ENCODE measurements around the gene MT1G.
"Not testable (repeated sequence)": the region's sequence is repeated elsewhere in the genome, so short reads cannot be mapped to it uniquely, and the experiment has no call there.

MT1G gene

DNA sequence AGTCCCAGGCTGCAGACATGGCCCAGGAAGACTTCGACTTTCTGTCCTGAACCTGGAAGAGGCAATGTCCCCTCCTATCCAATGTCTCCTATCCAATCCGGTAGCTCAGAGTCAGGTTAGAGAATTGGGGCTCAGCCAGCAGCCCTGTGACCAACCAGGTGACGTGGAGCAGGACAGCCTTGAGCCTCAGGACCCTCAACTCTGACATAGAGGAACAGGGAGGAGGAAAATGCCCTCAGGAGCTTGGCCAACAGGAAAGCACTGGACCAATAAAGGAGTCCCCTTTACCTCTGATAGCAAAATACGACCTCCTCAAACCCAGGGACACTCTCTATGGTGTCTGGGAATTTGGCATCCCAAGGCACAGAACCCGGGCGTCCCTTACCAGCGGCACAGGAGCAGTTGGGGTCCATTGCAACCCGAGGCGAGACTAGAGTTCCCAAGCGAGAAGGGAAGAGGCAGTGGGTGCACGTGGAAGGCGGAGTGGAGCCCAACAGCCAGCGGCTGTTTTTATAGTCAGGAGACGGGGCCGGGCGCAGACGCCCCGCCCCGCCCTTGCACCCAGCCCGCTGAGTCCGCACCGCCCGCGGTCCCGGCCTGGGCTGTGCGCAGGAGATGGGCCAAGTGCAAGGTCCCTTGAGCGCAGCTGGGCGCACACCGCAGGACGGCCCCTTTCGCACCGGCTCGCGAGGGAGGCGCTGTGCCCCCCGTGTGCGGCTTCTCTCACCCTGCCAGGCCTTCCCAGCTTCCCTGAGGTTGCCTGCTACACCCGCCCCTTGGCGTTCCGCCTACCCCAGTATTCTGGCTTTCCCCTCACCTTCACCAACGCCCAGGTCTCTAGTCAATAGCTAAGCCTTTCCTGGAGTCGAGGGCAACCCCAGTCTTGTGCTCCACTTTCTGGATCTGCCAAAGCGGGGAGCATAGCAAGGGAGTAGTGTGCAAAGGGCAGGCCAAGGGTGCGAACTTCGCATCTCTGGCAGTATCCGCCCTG lies at the start of gene MT1G:
TSS of gene MT1G (minus strand) at position 485 of the 991 bp plus-strand sequence. CDS start at position 413, 72 bp downstream.
- peak; percentile 61 for DNase-seq

DNA sequence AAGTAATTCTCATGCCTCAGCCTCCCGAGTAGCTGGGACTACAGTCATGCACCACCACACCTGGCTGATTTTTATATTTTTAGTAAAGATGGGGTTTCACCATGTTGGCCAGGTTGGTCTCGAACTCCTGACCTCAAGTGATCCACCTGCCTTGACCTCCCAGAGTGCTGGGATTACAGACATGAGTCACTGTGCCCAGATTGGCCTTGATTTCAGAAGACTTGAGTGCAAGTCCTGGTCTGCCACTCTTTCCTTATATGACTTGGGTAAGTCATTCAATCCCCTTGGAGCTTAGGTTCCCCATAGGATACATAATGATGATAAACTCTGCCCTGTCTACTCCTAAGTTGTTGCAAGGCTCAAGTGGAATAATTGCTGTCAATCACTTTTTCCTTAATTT lies 49.7 kb upstream of the MT1G start:
- DNase-seq, result not testable (repeated sequence)

DNA sequence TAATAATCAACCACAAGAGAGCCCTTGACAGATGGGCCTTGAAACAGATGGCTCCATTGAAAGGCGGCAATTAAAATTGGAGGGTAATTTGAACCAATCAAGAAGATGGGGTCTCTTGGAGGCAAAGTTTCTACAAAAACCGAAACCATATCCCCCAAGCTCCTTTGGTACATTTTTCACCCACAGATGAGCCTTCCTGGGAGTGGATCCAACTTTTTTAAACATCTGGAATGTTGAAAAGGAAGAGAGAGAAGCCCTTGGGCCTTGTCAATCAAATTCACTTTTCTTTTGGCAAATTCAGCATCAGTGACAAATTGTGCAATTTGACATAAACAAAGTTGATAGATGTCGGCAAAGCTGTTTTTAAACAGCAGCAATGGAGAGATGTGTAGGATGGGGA lies 48.9 kb upstream of the MT1G start:
- peak; percentile 68 for DNase-seq

DNA sequence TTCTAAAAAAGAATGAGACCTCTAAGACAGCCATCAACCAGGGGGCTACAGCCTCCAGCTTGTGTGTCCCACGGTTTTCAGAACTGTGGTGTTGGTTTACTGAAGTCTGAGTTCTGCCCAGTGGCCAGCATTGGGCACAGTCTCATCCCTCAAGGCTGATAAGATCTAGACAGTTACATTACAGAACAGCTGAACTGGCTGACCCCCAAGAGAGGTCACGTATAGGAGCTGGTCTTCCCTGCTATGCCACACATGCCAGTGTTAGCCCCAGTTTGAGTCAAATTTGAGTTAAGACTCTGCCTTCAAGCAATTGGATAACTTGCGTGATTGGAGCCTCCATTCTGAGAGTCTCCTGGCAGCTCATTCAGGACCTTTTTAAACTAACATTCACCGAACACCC lies 47.3 kb upstream of the MT1G start:
- DNase-seq, result no peak

DNA sequence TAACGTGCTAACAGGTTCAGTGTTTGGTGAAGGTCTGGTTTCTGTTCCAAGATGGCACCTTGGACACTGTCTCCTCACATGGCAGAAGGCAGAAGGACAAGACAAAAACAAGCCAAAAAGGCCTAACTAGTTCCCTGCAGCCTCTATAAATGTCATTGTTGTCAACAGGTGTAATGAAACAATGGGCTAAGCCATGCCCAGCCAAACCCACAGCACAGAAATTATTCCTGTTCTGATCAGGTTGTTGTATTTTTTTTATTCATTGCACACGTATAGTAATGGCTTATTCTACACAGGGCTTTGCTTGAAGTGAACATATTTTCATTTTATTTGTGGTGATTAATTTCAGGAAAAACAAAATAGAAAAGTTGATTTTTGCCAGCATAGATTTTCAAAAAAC lies 45.9 kb upstream of the MT1G start:
- no peak for DNase-seq

DNA sequence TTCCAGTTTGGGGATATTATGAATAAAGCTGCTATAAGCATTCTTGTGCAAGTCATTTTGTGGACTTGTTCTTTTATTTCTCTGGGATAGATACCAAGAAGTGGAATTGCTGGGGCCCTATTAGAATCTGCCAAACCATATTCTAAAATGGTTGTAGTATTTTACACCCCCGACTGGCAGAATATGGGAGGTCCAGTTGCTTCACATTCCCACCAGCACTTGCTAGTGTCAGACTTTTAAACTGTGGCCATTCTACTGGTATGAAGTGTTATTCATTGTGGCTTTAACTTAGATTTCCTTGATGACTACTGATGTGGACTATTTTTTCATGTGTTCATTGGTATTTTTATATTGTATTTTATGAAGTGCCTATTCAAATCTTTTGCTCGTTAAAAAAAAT lies 44.0 kb upstream of the MT1G start:
- DNase-seq, result no peak

DNA sequence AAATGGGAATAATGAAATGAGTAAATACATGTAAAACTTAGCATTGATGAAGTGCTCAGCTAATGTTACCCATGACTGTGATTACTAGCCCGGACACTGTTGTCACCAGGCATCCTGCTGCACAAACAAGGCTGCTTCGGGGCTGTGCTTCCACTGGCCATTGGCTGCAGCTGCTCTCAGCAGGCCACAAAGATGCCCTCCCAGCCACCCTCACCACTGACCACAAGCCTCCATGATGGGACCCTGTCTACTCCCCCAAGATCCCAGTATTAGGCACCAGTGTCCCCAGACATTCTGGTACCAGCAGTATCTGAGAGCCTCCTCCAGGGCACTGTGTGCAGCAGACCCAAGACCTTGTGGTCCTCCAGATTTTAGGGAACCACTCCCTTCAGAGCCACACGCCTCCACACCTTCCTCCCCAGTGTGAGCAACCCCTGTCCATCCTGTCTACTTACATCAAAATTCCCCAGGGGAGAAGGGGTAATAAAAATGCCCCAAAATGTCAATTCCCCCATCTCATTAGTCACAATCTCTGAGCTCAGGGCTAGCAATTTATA lies 42.4 kb upstream of the MT1G start:
- no peak for DNase-seq

DNA sequence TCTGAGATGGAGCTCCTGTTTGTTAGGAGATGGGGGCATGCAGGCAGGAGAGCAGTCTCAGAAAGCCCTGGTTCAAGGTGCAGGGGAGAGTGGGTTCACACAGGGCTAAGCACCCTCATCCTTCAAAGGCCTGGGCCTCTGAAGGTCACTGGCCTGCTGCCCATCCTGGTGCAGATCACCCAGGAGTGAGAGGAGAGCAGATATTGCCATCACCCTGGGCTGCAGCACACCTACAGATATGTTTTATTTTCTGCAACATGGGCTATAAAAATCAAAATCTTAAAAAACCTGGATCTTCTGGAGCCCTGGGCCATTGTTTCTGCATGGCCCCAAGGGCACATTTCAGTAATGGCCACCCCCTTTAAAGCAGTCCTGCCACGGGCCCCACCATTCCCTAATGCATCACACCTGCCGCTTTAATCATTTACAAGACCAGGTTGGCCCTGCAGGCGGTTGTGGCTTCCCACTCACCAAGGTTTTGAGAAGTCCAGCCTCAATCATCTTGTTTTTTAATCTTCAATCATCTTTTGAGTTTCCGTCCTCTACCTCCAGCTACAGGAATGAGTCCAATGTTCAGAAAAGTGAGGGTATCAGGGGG lies 41.7 kb upstream of the MT1G start:
- DNase-seq, result no peak

DNA sequence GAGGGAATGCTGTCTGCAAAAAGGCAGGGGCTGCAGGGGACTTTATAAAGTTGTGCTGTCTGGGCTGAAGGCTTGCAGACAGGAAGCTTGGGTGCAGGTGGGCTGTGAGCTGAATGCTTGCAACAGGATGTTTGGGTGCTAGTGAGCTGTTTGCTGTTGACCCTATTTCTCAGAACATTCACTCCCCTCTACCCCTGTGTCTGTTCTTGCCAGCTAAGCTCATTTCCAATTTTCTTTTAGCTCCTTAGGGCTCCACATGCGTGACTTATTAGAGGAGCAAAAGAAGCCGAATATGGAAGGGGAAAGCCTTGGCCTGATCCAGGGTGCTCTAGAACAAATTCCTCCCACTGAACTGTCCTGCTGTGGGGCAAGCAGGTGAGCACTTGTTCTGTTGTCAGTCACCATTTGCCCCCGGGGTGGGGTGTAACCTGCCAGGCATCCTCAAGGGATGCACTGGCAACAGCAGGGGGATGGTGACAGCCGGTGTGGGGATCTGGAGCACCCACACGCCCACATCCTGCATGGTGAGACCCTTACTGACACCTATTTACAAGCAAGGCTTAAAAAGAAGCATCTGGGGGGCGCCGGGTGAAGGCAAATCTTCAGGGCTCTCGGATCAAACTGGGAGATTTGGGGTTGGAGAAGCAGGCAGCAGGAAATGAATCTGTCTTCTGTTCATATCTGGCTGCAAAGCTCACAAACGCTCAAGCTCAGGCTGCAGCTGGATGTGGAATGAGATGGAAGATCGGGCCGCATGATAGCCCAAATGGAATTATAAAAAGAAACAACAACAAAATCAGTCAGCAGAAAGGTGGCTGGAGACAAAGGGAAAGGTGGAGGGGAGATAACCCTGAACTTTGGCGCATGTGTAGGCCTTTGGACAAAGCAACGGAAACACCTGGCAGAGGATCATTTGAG lies 40.9 kb upstream of the MT1G start:
- peak; percentile 58 for DNase-seq

DNA sequence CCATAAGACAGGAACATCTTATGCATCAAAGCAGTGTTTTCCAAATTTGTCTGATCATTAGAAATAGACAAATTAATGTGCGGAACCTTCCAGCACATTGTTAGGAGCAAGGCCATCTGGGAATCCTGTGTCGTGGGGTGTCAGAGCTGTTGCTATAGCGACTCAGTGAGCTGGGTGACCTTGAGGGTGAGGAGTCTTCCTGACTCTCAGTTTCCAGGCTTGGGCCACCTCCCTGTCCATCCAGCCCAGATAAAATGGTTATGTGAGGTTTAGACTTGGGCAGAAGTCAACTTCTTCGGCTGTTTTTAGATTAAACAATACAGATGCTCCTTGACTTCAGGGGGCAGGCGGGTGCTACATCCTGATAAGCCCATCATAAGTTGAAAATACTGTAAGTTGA lies 35.0 kb upstream of the MT1G start:
- no peak for DNase-seq

DNA sequence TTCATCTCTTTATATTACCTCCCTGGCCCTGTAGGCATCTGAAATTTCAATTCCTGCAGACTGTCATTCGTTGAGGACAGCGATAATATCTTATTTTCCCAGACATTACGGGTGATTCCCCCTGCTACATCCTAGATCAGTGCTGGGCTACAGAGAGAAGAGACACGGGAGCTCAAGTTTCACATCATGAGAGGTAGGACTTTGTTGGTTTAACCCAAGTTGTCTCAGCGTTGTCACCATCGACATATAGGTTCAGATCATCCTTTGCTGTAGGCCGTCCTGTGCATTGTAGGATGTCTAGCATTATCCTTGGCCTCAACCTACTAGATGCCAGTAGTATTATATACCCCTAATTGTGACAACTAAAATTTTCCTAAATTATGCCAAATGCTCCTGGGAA lies 33.7 kb upstream of the MT1G start:
- no peak for DNase-seq

DNA sequence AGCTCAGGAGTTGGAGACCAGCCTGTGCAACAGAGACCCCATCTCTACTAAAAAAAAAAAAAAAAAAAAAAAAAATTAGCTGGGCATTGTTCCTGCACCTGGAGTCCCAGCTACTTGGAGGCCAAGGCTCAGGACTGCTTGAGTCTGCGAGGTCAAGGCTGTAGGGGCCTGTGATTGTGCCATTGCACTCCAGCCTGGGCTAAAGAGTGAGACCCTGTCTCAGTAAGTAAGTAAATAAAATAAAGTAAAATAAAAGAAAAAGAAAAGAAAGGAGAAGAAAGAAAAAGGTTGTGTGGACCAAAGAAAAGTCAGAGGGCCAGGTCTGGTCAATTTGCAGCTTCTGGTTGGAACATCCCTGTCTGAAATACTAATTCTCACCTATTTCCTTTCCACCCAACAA lies 32.8 kb upstream of the MT1G start:
- no peak for DNase-seq

DNA sequence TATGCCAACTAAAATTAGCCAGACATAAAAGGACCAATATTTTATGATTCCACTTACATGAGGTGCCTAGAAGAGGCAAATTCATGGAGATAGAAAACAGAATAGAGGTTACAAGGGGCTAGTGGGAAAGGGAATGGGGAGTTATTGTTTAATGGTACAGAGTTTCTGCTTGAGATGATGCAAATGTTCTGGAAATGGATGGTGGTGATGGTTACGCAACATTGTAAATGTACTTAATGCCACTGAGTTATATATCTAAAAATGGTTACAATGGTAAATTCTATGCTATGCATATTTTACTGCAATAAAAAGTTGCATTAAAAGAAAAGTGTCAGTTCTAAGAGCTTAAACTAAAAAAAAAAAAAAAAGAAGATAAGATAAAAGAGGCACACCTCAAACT lies 32.3 kb upstream of the MT1G start:
- DNase-seq, result no peak

DNA sequence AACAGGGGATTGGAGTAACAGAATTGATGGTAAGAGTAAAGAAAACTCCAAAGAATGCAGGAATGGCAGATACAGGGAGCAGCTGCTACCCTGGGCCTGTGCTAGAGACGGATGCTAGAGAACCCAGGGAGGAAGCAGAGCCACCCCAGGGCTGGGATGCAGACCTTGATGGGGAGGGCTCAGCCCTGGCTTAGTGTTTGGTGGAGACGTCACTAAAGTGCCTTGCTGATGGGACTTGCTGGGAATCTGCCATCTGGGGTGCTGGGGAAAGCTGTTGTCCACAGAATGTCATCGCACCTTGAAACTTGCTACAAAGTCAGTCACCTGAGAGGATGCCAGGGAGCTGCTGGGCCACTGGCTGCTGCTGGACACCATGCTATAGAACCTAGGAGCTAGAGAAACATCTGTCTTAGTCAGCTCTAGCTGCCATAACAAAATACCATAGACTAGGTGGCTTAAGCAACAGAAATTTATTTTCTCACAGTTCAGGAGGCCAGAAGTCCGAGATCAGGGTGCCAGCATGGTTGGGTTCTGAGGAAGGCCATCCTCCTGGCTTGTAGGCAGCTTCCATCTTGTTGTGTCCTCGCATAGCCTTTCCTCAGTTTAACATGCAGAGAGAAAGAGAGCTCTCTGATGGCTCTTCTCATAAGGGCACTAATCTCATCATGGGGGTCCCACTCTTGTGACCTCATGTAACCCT lies 29.7 kb upstream of the MT1G start:
- no peak for DNase-seq

DNA sequence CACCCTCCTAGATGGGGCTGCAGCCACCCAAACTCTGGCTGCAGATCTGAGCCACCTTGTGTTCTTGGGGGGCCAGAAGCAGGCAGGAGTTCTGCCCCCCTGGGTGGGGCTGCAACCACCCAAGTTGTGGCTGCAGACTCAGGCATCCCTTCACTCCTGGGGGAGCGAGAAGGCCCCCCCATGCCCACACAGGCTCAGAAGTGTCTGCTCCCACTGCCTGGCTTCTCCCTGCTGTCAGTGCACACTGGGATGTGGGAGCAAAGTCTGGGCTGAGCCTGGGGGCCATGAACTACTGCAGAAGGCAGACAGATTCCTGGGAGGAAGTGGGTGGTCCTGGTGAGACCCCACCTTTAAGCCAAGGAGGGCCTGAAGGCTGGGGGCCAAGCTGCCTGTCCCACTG lies 27.4 kb upstream of the MT1G start:
- DNase-seq, result no peak

DNA sequence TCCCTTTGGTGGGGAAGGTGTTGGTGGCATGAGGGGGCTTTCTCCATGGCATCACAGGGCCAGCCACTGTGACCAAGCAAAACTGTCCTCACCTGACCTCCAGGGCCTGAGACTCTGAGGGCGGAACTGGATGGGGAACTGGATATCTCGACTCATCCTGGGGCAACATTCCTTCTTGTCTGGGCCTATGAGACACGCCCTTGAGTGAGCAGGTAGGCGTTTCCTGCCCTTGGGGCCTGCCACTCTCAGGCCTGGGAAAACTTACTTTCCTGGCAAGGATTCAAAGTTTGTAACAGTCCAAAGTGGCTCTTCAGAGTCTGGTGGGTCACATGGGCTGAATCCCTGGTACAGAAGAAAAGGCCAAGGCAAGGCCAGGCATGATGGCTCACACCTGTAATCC lies 24.0 kb upstream of the MT1G start:
- no peak for DNase-seq

DNA sequence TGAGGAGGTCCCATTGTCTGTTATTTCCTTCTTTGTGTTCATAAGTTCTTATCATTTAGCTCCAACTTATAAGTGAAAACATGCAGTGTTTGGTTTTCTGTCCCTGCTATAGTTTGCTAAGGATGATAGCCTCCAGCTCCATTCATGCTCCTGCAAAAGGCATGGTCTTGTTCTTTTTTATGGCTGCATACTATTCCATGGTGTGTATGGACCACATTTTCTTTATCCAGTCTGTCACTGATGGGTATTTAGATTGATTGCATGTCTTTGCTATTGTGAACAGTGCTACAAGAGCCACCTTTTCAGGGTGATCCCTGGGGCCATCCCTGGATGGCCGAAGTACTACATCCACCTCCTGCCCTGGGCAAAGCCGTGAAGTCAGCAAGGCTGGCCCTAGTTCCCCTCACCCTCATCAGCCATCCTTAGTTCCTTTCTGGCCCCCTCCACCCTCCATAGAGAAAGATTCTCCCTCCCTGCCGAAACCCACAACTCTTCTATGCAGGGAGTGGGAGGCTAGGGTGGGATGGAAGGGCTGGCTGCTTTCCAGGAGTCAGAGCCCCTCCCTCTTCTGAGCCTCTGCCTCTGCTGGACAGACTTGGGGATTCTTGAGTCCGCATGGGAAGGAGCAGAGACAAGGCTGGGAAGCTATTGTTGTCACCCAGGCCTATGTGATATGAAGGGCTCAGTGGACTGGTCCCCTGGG lies 22.7 kb upstream of the MT1G start:
- no peak for DNase-seq

DNA sequence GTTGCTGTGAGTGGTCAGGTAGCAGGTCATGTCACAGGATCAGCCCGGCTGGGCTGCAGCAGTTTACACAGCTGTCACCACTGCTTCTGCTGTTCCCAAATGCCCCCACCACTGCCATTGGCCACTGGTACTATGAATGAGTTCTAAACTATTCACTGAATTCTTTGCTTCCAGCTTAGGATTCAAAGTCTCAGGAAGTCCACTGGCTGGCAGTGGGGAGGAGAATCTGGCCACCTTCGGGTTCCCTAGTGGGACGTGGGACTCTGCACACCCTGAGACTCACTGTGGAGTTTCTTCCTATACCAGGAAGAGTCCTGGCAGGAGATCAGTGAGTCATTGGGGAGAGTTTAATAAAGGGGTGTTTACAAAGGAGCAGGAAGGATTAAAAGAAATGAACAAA lies 21.3 kb upstream of the MT1G start:
- DNase-seq, result peak; percentile 44

DNA sequence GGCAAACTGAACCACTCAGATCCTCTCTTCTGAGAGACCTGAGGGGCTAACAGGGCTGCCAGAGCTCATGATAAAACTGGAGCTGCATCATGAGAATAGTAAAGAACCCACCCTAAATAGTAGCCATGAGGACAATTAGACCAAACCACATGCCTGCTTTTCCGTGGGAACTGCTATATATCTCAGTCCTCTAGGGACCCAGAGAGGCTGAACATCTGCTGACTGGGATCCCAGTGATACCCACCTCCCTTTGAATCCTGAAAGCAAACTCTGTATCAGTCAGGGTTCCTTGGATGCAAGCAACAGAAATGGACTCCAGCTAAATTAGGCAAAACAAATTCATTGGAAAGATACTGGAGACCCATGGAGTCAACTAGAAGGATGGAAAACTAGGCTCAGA lies 20.9 kb upstream of the MT1G start:
- peak; percentile 50 for DNase-seq

DNA sequence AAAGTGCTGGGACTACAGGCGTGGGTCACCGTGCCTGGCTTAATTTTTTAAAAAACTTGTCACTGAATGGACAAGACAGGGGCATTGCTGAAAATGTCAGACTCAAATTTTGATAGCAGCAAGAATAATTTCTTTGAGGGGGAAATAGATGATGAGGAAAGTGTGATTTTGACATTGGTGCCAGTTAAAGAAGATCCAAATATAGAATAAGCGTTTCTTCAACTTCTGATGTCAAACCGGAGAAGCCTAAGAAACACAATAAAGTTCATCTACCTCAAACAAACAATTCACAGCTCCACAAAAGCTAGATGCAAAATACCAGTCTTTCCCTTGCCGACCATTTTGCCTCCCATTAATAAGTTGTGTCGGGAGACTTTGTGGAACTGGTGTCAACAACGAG lies 18.9 kb upstream of the MT1G start:
- DNase-seq, result no peak

DNA sequence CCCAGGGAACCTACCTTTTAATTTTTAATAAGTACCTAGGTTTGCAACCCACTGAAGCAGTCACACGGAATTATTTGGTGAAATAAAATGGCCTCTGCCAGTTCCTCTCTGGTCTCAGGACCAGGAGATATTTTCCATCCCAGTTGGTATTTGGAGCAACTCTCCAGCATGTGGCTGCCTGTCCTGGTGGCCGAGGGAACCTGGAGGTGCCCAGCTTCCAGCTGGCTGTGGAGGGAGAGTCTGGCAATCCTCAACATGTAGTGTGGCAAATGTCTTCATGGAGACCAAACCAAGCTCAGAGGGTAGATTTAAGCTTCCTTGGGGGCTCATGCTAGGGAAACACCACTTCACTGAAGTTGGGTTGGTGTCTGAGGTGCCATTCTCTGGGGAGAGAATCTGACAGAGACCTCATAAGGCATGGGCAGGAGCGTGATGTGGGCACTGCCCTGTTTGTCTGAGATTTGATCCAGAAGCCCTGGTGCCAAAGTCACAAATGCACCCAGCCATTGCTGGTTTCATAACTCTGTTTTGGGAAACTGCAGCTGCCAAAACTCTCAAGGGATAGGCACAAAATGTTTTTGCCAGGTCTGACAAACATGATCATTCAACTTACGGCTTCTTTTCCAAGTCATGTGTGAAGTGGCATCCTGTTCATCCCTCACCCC lies 17.2 kb upstream of the MT1G start:
- no peak for DNase-seq

Data from NCI-H69 (cell line).